Activated T-helper 2 cell treated with anti-CD3 and anti-CD28 coated beads, Interferon-gamma antibody, Interleukin-2, Interleukin-4, amounts not matched to agents 10 μg/mL and 5 μg/mL and 100 μg/mL, durations not matched to agents 14 hours and 24 hours and 36 hours (primary cell): ENCODE measurements around the gene SMG9. TPM values are rescaled to one million over a fixed set of nuclear protein-coding genes. Genes with fewer than 3 reads are reported as not detected.

Source experiments
- DNase-seq: peaks from one replicate; pipeline ENCODE4 v3.0.0; 2021; ENCODE audit warnings: low spot score
- H3K27ac Mint-ChIP-seq: one replicate; pipeline ENCODE4 v1.8.0; 2021; ENCODE audit warnings: mixed read lengths
- H3K27me3 Mint-ChIP-seq: one replicate; pipeline ENCODE4 v1.8.0; 2021; ENCODE audit warnings: low read depth, mixed read lengths
- H3K36me3 Mint-ChIP-seq: one replicate; pipeline ENCODE4 v1.8.0; 2021; ENCODE audit warnings: low read depth, mixed read lengths
- H3K4me1 Mint-ChIP-seq: one replicate; pipeline ENCODE4 v1.8.0; 2021; ENCODE audit warnings: low read depth, mixed read lengths
- H3K4me3 Mint-ChIP-seq: one replicate; pipeline ENCODE4 v1.8.0; 2021; ENCODE audit warnings: low read depth, mild to moderate bottlenecking, moderate library complexity, mixed read lengths
- H3K9me3 Mint-ChIP-seq: one replicate; pipeline ENCODE4 v1.8.0; 2021; ENCODE audit warnings: mixed read lengths
- intact Hi-C: fragments of 100-400 bp; cut with micrococcal nuclease; formaldehyde crosslinking; loops from one replicate; pipeline ENCODE4 v1.15.1; 2023
- total RNA-seq: library from RNA; stranded (reverse); gene quantifications from 2 replicates; pipeline ENCODE4 v1.2.3, GENCODE V29; 2022

The SMG9 gene
- total RNA-seq, 1 donor from 2014 or later, result 69.1 TPM

DNA sequence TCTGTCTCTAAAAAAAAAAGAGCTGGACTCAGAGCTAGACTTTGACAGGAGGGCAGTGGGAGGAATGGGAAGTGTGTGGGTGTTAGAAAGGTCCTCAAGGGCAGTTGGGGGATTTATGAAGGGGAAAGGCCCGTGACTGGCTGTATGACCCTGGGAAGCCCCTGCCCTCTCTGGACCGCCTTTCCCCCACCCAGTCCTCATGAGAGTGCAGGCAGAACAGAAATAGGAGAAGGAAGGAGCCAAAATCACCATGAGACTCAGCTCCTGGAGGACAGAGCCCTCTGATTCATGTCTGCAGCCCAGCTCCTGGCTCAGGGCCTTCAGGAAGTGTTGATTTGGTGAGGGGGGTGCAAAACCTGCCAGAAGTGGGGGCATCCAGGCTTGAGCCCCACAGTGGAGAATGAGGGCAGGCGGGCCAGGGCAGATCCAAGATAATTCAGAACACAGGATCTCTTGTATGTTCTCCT is 8.7 kb upstream of the SMG9 start:
- Mint-ChIP-seq H3K27me3 (no peaks in the 10 kb centered on the region), H3K36me3 (peaks cover 62% of the 10 kb centered on the region), H3K4me1 (peaks cover 68% of the 10 kb centered on the region), H3K27ac (peak overlapping the region; percentile 85), H3K4me3 (peak overlapping the region; percentile 34), H3K9me3 (no peaks in the 10 kb centered on the region)
- no peak for DNase-seq
- intact Hi-C loops, result no loop called here

DNA sequence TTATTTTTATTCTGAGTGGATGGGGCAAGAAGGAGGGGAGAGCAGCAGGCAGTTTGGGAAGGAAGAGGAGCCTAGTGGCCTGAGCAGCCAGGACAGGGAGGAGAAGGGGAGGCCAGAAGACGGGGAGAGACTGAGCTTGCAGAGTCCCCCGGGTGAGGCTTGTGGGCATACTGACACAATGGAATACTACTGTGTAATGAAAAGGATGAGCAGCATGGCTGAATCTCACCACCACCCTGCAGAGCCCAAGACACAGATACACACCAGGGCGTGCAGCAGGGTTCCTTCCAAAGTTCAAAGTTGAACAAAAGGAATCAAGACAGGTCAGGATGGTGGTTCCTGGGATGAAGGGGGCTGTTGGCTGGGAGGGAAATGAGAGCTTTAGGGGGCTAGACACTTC is 8.1 kb upstream of the SMG9 start:
- Mint-ChIP-seq H3K36me3 (peaks cover 58% of the 10 kb centered on the region), H3K4me3 (no peak overlapping the region), H3K4me1 (peaks cover 69% of the 10 kb centered on the region), H3K9me3 (no peaks in the 10 kb centered on the region), H3K27ac (peak overlapping the region; percentile 85), H3K27me3 (no peaks in the 10 kb centered on the region)
- intact Hi-C loops, result no loop called here
- DNase-seq, result no peak

DNA sequence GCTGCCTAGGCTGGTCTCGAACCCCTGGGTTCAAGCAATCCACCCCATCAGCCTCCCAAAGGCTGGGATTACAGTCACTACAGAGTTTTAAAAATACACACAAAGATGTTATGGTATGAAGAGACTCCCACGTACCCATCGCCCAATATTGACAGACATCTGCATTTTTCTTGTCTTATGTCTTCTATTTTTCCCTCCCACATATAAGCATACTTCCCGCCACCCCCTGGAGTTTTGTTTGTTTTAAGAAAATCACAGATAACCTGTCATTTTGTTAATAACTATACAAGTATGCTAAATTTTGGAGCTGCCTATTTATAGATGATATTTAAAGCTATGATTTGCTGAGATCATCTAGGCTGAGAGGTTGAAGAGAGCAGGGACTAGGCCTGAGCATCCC is 6.2 kb upstream of the SMG9 start:
- H3K27ac Mint-ChIP-seq, result no peak overlapping the region
- intact Hi-C loops, result no loop called here
- peaks cover 52% of the 10 kb centered on the region for H3K36me3 Mint-ChIP-seq
- H3K4me1 Mint-ChIP-seq, result peaks cover 69% of the 10 kb centered on the region
- H3K4me3 Mint-ChIP-seq, result no peak overlapping the region
- no peaks in the 10 kb centered on the region for H3K9me3 Mint-ChIP-seq
- no peak for DNase-seq
- H3K27me3 Mint-ChIP-seq, result no peaks in the 10 kb centered on the region

DNA sequence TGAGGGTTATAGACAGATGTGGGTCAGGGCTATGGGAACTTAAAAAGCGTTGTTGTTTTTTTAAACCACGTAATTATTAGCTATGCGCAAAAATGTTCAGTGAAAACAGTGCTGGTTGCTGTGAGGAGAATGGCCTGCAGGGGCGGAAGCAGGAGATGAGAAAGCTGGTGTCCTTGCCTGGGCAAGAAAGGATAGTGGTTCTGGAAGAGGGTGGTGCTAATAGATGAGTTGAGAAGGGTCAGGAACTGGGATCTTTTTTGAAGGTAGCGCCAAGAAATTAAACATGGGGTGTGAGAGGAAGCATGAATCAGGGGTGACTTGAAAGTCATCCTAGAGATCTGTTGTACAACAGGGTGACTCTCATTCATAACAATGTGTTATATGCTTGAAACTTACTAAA is 4.8 kb upstream of the SMG9 start:
- Mint-ChIP-seq H3K36me3 (peaks cover 52% of the 10 kb centered on the region), H3K9me3 (no peaks in the 10 kb centered on the region), H3K4me1 (peaks cover 60% of the 10 kb centered on the region), H3K4me3 (no peak overlapping the region), H3K27ac (peak overlapping the region; percentile 7), H3K27me3 (no peaks in the 10 kb centered on the region)
- intact Hi-C loops, result no loop called here
- DNase-seq, result no peak

DNA sequence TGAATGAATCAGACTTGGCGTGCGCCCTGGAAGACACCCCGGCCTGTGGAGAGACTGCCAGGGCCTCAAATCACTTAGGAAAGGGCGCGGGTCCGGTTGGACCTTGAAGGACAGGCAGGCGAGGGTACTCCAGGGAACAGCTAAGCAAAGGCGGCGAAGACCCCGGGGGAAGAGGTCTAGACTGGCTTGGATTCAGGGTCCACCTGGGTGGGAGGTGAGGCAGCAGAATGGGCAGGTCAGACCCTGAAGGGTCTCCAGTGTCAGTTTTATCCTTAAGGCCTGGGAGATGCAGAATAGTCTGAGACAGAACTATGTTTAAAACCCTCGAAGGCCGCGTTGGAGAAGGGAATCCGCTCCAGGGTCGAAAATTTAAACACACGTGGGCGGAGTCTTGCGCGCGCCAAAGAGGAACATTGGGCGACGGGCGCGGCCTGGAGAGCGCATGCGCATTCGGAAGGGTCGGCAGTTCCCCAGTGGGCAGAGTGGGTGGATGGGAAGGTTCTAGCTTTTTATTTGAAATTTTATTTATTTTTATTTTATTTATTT is 567 bp upstream of the SMG9 start:
- peak; percentile 80 for DNase-seq
- Mint-ChIP-seq H3K9me3 (no peaks in the 10 kb centered on the region), H3K27ac (peak overlapping the region; percentile 100), H3K4me3 (peak overlapping the region; percentile 96), H3K4me1 (peaks cover 48% of the 10 kb centered on the region), H3K27me3 (no peaks in the 10 kb centered on the region), H3K36me3 (peaks cover 50% of the 10 kb centered on the region)
- intact Hi-C loops, result no loop called here

DNA sequence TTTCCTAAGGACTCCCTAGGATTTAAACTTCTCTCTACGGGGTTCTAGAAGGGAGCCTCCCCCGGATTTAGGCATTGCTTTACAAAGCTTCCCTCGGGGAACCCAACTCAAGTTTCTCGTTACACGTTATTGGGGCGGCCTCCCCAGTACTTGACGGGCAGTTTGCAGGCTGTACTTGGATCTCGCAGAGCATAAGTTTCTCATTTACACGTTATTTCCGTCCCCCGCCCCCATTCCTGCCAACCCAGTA is 584 bp downstream of the SMG9 start:
- peak overlapping the region; percentile 96 for H3K4me3 Mint-ChIP-seq
- no peaks in the 10 kb centered on the region for H3K27me3 Mint-ChIP-seq
- no peaks in the 10 kb centered on the region for H3K9me3 Mint-ChIP-seq
- H3K4me1 Mint-ChIP-seq, result peaks cover 46% of the 10 kb centered on the region
- intact Hi-C loops, result loop anchor here (1.0 to 5.0 kb wide), 5 partner anchors 11 to 291 kb away; no protein-coding TSS in a partner anchor
- H3K36me3 Mint-ChIP-seq, result peaks cover 57% of the 10 kb centered on the region
- no peak for DNase-seq
- H3K27ac Mint-ChIP-seq, result peak overlapping the region; percentile 100

DNA sequence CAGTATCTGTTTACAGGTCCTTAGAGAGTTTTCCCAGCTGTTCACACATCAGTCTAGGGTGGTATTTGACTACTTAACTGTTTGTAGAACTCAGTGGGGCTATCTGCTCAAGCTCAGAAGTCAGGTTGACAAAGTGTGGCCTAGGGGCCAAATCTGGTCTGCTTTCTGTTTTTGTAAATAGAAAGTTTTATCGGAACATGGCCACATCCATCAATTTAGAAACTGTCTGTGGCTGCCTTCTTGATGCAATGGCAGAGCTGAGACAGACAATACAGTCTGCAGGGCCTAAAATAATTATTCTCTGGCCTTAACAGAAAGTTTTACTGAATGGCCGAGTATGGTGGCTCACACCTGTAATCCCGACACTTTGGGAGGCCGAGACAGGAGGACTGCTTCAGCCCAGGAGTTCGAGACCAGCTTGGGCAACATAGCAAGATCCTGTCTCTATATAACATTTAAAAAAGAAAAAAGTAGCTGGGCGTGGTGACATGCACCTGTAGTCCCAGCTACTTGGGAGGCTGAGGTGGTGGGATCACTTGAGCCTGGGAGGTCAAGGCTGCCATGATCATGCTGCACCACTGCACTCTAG is 2.4 kb downstream of the SMG9 start:
- H3K4me3 Mint-ChIP-seq, result no peak overlapping the region
- H3K27ac Mint-ChIP-seq, result peak overlapping the region; percentile 100
- DNase-seq, result no peak
- peaks cover 67% of the 10 kb centered on the region for H3K36me3 Mint-ChIP-seq
- intact Hi-C loops, result loop anchor here (5.0 kb wide), 1 partner anchor 50 kb away; no protein-coding TSS in a partner anchor
- H3K4me1 Mint-ChIP-seq, result peaks cover 35% of the 10 kb centered on the region
- H3K27me3 Mint-ChIP-seq, result no peaks in the 10 kb centered on the region
- H3K9me3 Mint-ChIP-seq, result no peaks in the 10 kb centered on the region

DNA sequence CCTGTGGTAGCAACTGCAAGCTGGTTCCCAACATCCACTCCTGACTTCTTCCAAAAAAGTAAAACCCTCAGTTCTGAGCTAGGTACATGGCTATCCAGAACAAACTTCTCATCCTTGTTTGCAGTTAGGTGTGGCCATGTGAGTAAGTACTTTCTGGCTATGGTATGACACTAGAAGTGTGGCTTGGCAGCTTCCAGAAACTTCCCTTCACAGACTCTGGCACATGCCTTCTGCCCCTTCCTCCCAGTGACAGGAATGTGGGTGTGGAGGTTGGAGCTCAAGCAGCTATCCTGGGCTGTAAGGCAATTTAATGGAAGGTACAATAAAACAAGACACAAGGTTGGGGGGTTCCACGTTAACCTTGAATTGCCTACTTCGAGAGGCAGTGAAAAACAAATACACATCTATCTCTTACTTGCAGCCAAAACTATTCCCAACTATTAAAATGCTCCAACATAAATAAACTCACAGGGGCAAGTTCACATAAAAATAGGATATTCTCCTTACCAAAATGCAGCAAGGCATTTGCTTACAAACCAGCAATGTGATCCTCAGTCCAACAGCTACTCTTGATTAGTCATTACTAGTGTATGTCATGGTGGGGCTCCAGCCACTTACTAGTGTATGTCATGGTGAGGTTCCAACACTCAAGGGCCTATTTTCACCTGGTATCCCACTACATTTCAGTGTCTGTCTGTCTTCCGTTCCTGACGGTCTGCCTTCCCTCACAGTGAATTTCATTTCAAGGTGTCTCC is 3.1 kb downstream of the SMG9 start:
- intact Hi-C loops, result loop anchor here (5.0 kb wide), 1 partner anchor 49 kb away; no protein-coding TSS in a partner anchor
- Mint-ChIP-seq H3K4me3 (no peak overlapping the region), H3K4me1 (peaks cover 29% of the 10 kb centered on the region)

DNA sequence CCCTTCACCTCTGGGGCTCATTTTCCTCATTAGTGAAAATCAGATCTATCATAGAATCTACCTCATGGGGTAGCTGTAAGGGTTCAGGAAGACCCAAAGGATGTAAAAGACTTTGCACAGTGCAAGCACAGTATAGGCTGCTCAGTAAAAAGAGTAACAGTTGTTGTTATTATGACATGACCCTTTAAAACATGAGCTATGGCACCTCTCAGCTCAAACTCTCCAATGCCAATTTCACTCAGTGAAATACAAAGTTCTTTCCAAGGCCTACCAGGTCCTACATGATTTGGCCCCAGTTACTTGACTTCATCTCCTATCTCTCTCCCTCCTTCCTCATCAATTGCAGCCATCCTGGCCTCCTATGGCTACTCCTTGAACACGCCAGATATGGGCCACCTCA is 4.9 kb downstream of the SMG9 start:
- H3K36me3 Mint-ChIP-seq, result peaks cover 65% of the 10 kb centered on the region
- DNase-seq, result no peak

More for the DNA sequence above, 3.1 kb downstream of the SMG9 start:
- peak overlapping the region; percentile 50 for H3K27ac Mint-ChIP-seq
- H3K9me3 Mint-ChIP-seq, result no peaks in the 10 kb centered on the region
- H3K27me3 Mint-ChIP-seq, result no peaks in the 10 kb centered on the region
- peaks cover 66% of the 10 kb centered on the region for H3K36me3 Mint-ChIP-seq
- DNase-seq, result no peak

DNA sequence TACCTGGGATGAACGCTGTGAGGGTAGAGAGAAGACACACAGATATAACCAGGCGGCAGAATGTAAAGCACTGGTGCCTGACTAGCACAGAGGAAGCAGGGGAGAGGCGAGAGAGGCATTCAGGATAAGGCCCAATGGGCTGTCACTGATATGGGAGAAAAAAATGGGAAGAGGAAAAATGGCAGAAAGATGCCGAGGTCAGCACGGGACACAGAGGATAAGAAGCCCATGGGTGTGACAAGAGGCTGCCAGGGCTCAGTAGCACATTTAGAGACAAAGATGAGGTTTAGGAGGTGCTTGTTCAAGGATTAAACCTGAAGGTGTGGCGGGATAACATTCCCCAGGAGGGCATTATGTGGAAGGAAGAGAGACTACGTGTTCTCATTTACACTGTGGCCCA is 5.6 kb downstream of the SMG9 start:
- intact Hi-C loops, result no loop called here
- Mint-ChIP-seq H3K9me3 (no peaks in the 10 kb centered on the region), H3K27me3 (no peaks in the 10 kb centered on the region), H3K36me3 (peaks cover 68% of the 10 kb centered on the region), H3K4me1 (peaks cover 20% of the 10 kb centered on the region), H3K27ac (peak overlapping the region; percentile 29), H3K4me3 (no peak overlapping the region)
- no peak for DNase-seq

More for the DNA sequence above, 4.9 kb downstream of the SMG9 start:
- Mint-ChIP-seq H3K27me3 (no peaks in the 10 kb centered on the region), H3K27ac (no peak overlapping the region), H3K4me1 (peaks cover 20% of the 10 kb centered on the region), H3K4me3 (no peak overlapping the region), H3K9me3 (no peaks in the 10 kb centered on the region)
- intact Hi-C loops, result loop anchor here (5.0 kb wide), 1 partner anchor 48 kb away; no protein-coding TSS in a partner anchor

DNA sequence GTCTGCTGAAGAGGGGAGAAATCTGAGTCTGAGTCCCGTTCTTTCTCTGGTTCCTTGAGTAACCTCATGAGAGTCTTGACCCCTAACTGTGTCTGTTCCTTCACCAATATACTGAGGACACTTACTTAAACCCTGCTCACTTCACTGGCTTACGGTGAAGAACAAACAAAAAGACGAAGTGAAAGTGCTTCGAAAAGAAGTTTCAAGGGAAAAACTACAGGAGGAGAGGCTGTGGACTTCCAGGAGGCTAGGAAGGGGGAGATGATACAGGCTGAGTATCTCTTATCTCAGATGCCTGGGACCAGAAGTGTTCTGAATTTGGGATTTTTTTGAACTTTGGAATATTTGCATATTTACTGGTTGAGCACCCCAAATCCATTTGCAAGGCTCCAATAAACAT is 6.1 kb downstream of the SMG9 start:
- peaks cover 72% of the 10 kb centered on the region for H3K36me3 Mint-ChIP-seq
- no peak overlapping the region for H3K4me3 Mint-ChIP-seq

DNA sequence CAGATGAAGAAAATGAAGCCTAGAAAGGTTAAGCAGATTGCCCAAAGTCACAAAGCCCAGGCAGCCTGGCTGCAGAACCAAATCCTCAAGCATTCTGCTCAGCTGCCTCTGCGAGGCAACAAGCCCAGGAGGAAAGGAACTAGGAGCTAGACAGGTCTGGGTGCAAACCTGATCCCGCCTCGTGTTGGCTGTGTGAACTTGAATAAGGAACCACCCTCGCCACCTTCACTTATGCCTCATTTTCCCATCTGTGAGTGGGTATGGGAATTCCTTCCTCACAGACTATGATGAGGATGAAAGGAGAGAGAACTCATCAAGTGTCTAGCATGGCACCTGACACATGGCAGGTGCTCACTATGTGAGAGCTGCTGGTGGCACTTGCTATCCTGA is 6.6 kb downstream of the SMG9 start:
- peaks cover 73% of the 10 kb centered on the region for H3K36me3 Mint-ChIP-seq
- intact Hi-C loops, result no loop called here
- DNase-seq, result no peak
- H3K9me3 Mint-ChIP-seq, result no peaks in the 10 kb centered on the region
- no peak overlapping the region for H3K4me3 Mint-ChIP-seq
- H3K4me1 Mint-ChIP-seq, result peaks cover 19% of the 10 kb centered on the region
- H3K27ac Mint-ChIP-seq, result peak overlapping the region; percentile 42
- H3K27me3 Mint-ChIP-seq, result no peaks in the 10 kb centered on the region

More for the DNA sequence above, 6.1 kb downstream of the SMG9 start:
- Mint-ChIP-seq H3K9me3 (no peaks in the 10 kb centered on the region), H3K27me3 (no peaks in the 10 kb centered on the region), H3K4me1 (peaks cover 20% of the 10 kb centered on the region), H3K27ac (peak overlapping the region; percentile 29)
- no peak for DNase-seq
- intact Hi-C loops, result no loop called here

DNA sequence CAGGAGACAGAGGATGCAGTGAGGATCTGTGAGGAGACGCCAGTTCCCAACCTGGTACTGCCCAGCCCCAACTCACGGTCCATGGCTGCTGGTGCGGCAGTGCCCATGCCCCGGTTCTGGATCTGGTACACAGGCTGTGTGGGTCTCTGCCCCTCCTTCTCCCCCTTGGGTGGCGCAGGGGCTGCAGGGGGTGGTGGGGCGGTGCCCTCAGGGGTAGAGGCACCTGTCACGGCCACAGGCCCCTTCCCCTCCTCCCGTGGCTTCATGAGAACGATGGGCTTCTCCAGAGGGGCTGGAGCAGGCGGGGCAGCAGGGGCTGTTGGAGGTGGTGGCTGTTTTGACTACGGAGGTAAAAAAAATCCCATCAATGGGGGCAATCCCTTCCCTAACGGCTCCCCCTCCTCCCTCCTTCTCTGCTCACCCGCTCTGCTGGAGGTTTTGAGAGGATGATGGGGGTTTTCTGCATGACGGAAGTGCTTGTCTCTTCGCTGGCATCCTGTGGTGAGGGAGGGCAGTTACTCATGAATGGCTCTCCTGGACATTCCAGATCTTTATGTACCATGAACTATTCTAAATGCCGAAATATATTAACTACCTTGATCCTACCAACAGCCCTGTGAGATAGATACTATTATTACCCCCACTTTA is 7.1 kb downstream of the SMG9 start:
- Mint-ChIP-seq H3K4me3 (no peak overlapping the region), H3K27me3 (no peaks in the 10 kb centered on the region), H3K36me3 (peaks cover 73% of the 10 kb centered on the region), H3K4me1 (peaks cover 15% of the 10 kb centered on the region), H3K27ac (peak overlapping the region; percentile 42), H3K9me3 (no peaks in the 10 kb centered on the region)
- intact Hi-C loops, result no loop called here
- no peak for DNase-seq
